ENCODE measurements around the gene SUPT3H.
A peak's percentile ranks its signal among the peaks of the same experiment; 100 is the strongest.

The SUPT3H gene

DNA sequence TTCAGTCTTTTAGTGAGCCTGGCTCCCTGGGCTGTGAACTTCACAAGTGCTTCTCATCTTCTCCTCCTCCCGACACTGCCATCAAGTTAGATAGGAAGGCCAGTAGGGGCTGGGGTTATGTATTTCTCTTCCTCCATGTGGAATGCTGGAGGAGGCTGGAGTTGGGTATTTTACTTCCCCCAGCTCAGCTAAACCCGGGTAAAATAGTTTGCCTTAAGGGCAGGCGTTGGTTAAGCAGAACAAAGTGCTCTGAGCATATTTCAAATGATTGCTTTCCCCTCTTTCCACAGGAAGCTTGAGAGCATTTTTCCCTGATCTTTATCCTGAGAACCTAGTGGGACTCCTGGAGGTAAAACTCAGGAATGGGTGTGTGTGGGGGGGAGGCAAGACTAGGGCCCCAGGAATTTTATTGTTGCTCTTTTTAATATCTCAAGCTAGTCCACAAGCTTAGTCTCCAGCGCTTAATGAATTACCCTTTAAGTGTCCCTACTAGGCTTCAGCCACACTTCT is 16.9 kb upstream of the SUPT3H start:
- Histone ChIP-seq H3K27ac (ENCODE audit: insufficient read depth, low read depth, low read length, poor library complexity, severe bottlenecking) (no peak overlapping the region), H3K27me3 (ENCODE audit: control insufficient read depth, insufficient read depth, low read length, poor library complexity, severe bottlenecking) (no peaks in the 10 kb centered on the region), H3K4me1 (ENCODE audit: control insufficient read depth, insufficient read depth, low read length) (no peaks in the 10 kb centered on the region), H3K4me3 (ENCODE audit: insufficient read depth, low read depth, low read length) (no peak overlapping the region), H3K36me3 (ENCODE audit: control insufficient read depth, insufficient read depth, low read length) (no peaks in the 10 kb centered on the region), H3K9me3 (ENCODE audit: control insufficient read depth, low read length) (no peaks in the 10 kb centered on the region)
- WGBS, 2 experiments, result 92 to 97% methylated on average over 3 of the region's 4 CpGs

DNA sequence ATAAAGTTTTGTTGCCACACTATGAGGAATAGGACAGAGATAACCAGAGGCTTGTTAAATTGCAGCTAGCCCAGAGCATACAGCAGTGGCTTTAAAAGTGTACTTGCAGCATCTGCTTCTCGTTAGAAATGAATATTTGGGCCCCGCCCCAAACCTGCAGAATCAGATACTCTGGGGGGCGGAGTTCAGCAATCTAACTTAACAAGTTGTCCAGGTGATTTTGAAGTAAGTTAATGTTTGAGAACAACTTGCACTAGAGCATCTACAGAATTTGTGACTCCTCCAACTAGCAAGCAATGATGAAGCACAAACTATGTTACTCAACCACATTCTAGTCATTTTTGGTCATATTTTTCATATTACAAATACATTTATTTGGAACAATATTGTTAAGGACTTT is 10.6 kb upstream of the SUPT3H start:
- 69 to 81% methylated on average over 3 of the region's 3 CpGs for WGBS, 2 experiments
- Histone ChIP-seq H3K27ac (ENCODE audit: insufficient read depth, low read depth, low read length, poor library complexity, severe bottlenecking) (no peak overlapping the region), H3K36me3 (ENCODE audit: control insufficient read depth, insufficient read depth, low read length) (no peaks in the 10 kb centered on the region), H3K4me3 (ENCODE audit: insufficient read depth, low read depth, low read length) (no peak overlapping the region), H3K4me1 (ENCODE audit: control insufficient read depth, insufficient read depth, low read length) (no peaks in the 10 kb centered on the region), H3K9me3 (ENCODE audit: control insufficient read depth, low read length) (no peaks in the 10 kb centered on the region), H3K27me3 (ENCODE audit: control insufficient read depth, insufficient read depth, low read length, poor library complexity, severe bottlenecking) (no peaks in the 10 kb centered on the region)

DNA sequence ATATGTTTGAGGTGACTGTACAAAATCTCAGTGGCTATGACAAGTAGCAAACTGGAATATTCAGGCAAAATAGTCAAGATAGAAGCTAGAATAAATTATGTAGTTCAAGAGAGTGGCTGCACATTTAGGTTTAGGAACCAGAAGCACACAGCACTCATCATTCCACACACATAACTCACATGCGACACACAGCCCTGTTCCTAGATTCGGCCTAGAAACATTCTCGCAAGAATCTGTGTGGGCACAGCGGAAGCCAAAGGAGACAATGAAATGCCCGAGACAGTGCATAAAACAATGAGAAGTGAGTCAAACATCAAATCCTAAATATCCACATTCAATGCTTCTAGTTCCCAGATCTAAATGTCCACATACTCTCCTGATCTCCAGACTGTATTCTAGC is 9.5 kb upstream of the SUPT3H start:
- Histone ChIP-seq H3K27me3 (ENCODE audit: control insufficient read depth, insufficient read depth, low read length, poor library complexity, severe bottlenecking) (no peaks in the 10 kb centered on the region), H3K4me1 (ENCODE audit: control insufficient read depth, insufficient read depth, low read length) (no peaks in the 10 kb centered on the region), H3K36me3 (ENCODE audit: control insufficient read depth, insufficient read depth, low read length) (no peaks in the 10 kb centered on the region), H3K4me3 (ENCODE audit: insufficient read depth, low read depth, low read length) (no peak overlapping the region), H3K9me3 (ENCODE audit: control insufficient read depth, low read length) (no peaks in the 10 kb centered on the region), H3K27ac (ENCODE audit: insufficient read depth, low read depth, low read length, poor library complexity, severe bottlenecking) (no peak overlapping the region)
- 91 to 94% methylated on average over 5 of the region's 5 CpGs for WGBS, 2 experiments

DNA sequence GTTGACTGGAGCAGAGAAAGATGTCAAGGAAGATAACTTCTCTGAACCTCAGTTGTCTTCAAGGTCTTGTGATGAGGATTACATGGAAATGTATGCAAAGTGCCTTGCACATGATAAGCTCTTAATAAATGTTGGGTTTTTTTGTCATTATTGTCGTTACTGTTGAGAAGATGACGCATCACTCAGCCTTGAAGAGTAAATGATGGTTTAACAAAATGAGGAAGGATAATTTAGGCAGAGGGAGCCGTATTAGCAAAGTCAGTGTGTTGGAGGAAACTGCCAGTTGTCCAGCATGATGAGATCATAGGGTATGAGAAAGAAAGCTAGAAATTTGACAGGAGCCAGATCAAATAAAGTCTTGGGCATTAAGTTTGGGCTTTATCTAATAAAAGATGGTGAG is 8.8 kb upstream of the SUPT3H start:
- Histone ChIP-seq H3K9me3 (ENCODE audit: control insufficient read depth, low read length) (no peaks in the 10 kb centered on the region), H3K36me3 (ENCODE audit: control insufficient read depth, insufficient read depth, low read length) (no peaks in the 10 kb centered on the region), H3K4me1 (ENCODE audit: control insufficient read depth, insufficient read depth, low read length) (no peaks in the 10 kb centered on the region), H3K4me3 (ENCODE audit: insufficient read depth, low read depth, low read length) (no peak overlapping the region), H3K27me3 (ENCODE audit: control insufficient read depth, insufficient read depth, low read length, poor library complexity, severe bottlenecking) (no peaks in the 10 kb centered on the region), H3K27ac (ENCODE audit: insufficient read depth, low read depth, low read length, poor library complexity, severe bottlenecking) (no peak overlapping the region)
- 93 to 94% methylated on average over 3 of the region's 3 CpGs for WGBS, 2 experiments

DNA sequence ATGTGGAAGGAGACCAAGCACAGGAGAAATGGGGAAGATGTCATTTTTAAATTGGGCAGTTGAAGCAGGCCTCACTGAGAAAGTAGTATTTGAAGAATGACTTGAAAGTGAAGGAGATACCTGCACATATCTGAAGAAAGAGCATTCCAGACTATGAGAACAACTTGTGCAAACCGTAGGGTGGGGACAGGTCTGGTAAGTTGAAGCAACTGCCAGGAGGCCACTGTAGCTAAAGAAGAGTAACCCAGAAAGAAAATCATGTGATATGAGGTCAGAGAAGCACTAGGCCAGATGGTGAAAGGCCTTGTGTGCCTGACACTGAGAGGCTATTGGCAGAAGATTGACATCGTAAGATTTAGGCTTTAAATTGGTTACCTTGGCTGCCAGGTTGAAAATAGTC is 4.7 kb upstream of the SUPT3H start:
- Histone ChIP-seq H3K27me3 (ENCODE audit: control insufficient read depth, insufficient read depth, low read length, poor library complexity, severe bottlenecking) (no peaks in the 10 kb centered on the region), H3K4me1 (ENCODE audit: control insufficient read depth, insufficient read depth, low read length) (no peaks in the 10 kb centered on the region), H3K4me3 (ENCODE audit: insufficient read depth, low read depth, low read length) (no peak overlapping the region), H3K36me3 (ENCODE audit: control insufficient read depth, insufficient read depth, low read length) (no peaks in the 10 kb centered on the region), H3K27ac (ENCODE audit: insufficient read depth, low read depth, low read length, poor library complexity, severe bottlenecking) (no peak overlapping the region), H3K9me3 (ENCODE audit: control insufficient read depth, low read length) (no peaks in the 10 kb centered on the region)
- 91 to 94% methylated on average over 2 of the region's 2 CpGs for WGBS, 2 experiments

DNA sequence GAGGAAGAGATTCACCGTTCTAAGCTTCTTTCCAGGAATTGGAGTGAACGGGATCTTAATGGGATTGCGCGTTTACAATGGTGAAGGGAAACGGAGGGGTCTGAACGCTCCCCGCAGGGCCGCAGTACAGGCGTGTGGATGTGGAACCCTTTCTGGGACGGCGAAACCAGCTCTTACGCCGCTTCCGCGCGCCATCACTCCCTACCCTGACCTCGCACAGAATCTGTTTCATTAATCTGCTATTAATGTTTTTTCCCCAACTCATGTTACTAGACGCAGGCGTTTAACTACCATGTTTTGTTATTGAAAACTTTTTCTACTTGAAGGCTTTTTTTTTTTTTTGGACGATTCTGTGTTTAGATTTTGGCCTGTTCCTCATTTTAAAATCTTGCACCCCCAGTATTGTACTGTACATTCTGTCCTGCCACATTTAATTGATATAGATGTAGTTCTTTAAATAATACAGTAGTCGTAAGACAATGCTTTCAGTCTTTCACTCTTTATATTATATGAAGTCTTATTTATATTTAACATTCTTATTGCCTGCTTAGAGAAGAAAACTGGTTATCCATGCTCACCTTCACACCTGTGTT is 696 bp upstream of the SUPT3H start:
- peak overlapping the region; percentile 71 for H3K4me3 ChIP-seq (ENCODE audit: insufficient read depth, low read depth, low read length)
- WGBS, 2 experiments, result 6% methylated on average over 16 to 19 of the region's 21 CpGs

DNA sequence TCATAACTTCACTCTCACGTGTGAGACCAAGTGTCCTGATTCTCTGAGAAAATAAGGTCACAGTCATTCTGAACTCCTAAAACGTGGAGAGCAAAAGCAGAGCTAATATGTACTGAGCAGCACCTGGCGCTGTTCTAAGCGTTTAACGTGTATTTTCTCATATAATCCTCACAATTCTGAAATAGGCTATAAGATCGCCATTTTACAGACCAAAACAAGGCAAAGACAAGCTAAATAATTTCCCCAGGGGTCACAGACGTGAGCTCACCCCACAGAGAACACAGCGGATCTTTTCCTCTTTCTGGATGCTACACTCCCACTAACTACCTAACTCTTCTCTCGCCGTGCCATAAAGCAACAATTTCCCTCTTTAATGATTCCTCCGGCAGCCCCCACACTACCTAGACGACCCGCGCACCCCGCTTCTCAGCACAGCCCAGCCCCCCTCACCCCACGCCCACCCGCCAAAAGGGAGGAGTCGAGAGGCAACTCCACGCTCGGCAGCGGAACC is 636 bp downstream of the SUPT3H start:
- no peaks in the 10 kb centered on the region for H3K27me3 ChIP-seq (ENCODE audit: control insufficient read depth, insufficient read depth, low read length, poor library complexity, severe bottlenecking)
- no peaks in the 10 kb centered on the region for H3K36me3 ChIP-seq (ENCODE audit: control insufficient read depth, insufficient read depth, low read length)
- peaks cover 5% of the 10 kb centered on the region for H3K4me1 ChIP-seq (ENCODE audit: control insufficient read depth, insufficient read depth, low read length)
- H3K27ac ChIP-seq (ENCODE audit: insufficient read depth, low read depth, low read length, poor library complexity, severe bottlenecking), result peak overlapping the region; percentile 97
- peak overlapping the region; percentile 71 for H3K4me3 ChIP-seq (ENCODE audit: insufficient read depth, low read depth, low read length)
- WGBS, 2 experiments, result 0 to 1% methylated on average over 21 of the region's 21 CpGs
- H3K9me3 ChIP-seq (ENCODE audit: control insufficient read depth, low read length), result no peaks in the 10 kb centered on the region

More for the DNA sequence above, 696 bp upstream of the SUPT3H start:
- Histone ChIP-seq H3K27ac (ENCODE audit: insufficient read depth, low read depth, low read length, poor library complexity, severe bottlenecking) (peak overlapping the region; percentile 97), H3K36me3 (ENCODE audit: control insufficient read depth, insufficient read depth, low read length) (no peaks in the 10 kb centered on the region), H3K4me1 (ENCODE audit: control insufficient read depth, insufficient read depth, low read length) (peaks cover 5% of the 10 kb centered on the region), H3K9me3 (ENCODE audit: control insufficient read depth, low read length) (no peaks in the 10 kb centered on the region), H3K27me3 (ENCODE audit: control insufficient read depth, insufficient read depth, low read length, poor library complexity, severe bottlenecking) (no peaks in the 10 kb centered on the region)

DNA sequence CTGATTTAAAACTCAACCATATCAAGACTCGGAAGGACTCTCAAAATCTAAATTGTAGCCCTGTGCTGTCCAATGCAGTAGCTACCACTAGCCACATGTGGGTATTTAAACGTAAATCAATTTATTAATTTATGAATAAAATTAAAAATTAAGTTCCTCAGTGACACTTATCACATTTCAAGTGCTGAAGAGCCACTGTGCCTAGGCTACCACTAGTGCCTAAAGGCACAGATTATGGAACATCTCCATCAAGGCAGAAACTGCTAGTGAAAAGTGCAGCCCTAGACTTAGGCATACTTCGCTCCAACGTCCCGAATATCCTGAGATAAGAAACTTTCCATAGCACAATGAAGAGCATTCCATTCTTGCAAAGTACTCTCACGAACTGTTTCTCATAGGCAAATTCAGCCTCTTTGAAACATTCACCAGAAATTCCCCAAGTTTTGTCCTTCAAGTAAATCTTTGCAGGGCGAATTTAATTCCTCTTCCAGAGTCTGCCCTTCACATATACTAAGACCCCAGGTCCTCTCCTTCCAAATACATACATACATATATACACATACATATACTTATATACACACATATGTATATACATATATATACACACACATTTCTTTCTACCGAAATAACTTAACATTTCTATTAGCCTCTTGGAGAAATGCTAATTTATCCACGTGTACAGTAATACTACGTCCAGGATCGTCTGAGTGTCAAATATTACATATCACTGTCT is 1.3 kb downstream of the SUPT3H start:
- Histone ChIP-seq H3K4me3 (ENCODE audit: insufficient read depth, low read depth, low read length) (peak overlapping the region; percentile 71), H3K4me1 (ENCODE audit: control insufficient read depth, insufficient read depth, low read length) (peaks cover 5% of the 10 kb centered on the region), H3K27ac (ENCODE audit: insufficient read depth, low read depth, low read length, poor library complexity, severe bottlenecking) (no peak overlapping the region), H3K27me3 (ENCODE audit: control insufficient read depth, insufficient read depth, low read length, poor library complexity, severe bottlenecking) (no peaks in the 10 kb centered on the region), H3K36me3 (ENCODE audit: control insufficient read depth, insufficient read depth, low read length) (no peaks in the 10 kb centered on the region), H3K9me3 (ENCODE audit: control insufficient read depth, low read length) (no peaks in the 10 kb centered on the region)
- 37 to 49% methylated on average over 10 to 11 of the region's 11 CpGs for WGBS, 2 experiments

DNA sequence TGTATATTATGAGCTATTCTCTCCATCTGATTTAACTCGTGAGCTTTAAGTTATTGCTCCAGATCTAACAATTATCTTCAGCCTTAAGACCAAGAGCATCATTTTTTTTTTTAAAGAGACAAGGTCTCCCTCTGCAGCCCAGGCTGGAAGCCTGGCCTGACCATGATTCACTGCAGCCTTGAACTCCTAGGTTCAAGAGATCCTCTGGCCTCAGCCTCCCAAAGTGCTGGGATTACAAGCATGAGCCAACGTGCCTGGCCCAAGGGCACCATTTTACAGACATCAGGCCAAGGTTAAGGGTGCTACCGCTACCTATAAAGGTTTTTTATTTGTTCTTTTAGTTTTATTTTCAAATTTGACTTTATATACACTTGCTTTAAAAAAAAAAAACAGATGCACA is 2.3 kb downstream of the SUPT3H start:
- H3K36me3 ChIP-seq (ENCODE audit: control insufficient read depth, insufficient read depth, low read length), result no peaks in the 10 kb centered on the region
- 84 to 96% methylated on average over 3 of the region's 3 CpGs for WGBS, 2 experiments
- peaks cover 5% of the 10 kb centered on the region for H3K4me1 ChIP-seq (ENCODE audit: control insufficient read depth, insufficient read depth, low read length)
- H3K27ac ChIP-seq (ENCODE audit: insufficient read depth, low read depth, low read length, poor library complexity, severe bottlenecking), result no peak overlapping the region
- no peak overlapping the region for H3K4me3 ChIP-seq (ENCODE audit: insufficient read depth, low read depth, low read length)
- no peaks in the 10 kb centered on the region for H3K9me3 ChIP-seq (ENCODE audit: control insufficient read depth, low read length)
- H3K27me3 ChIP-seq (ENCODE audit: control insufficient read depth, insufficient read depth, low read length, poor library complexity, severe bottlenecking), result no peaks in the 10 kb centered on the region

DNA sequence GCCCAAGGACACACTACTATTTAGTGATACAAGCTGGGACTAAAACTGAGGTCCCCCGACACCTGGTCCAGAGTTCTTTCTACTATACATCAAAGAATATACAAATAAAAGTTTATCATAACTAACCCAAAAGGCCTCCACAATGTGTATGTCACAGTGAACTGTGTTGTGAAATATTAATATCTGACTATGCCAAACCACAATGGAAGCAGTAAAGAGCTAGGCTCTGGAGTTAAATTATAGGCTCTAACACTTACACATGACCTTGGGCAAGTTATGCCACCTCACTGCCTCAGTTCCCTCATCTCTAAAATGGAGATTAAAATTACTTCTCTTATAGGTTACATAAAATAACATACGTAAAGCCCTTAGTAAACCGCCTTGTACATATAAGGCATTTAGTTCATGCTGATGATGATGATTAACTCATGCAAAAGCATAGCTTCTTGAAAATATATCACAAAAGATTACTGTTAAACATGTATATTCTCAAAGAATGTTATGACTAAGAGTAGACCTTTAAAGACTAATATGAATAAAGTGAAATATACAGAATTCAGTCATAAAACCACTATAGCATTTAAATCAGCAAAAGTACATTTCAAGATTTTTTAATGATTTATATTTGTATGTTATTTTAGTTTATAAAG is 5.7 kb downstream of the SUPT3H start:
- Histone ChIP-seq H3K27me3 (ENCODE audit: control insufficient read depth, insufficient read depth, low read length, poor library complexity, severe bottlenecking) (no peaks in the 10 kb centered on the region), H3K4me3 (ENCODE audit: insufficient read depth, low read depth, low read length) (no peak overlapping the region), H3K9me3 (ENCODE audit: control insufficient read depth, low read length) (no peaks in the 10 kb centered on the region), H3K4me1 (ENCODE audit: control insufficient read depth, insufficient read depth, low read length) (peaks cover 5% of the 10 kb centered on the region), H3K27ac (ENCODE audit: insufficient read depth, low read depth, low read length, poor library complexity, severe bottlenecking) (no peak overlapping the region), H3K36me3 (ENCODE audit: control insufficient read depth, insufficient read depth, low read length) (no peaks in the 10 kb centered on the region)
- 89% methylated on average over 3 of the region's 3 CpGs; no CpG with 5 or more reads in 1 of the 2 experiments for WGBS, 2 experiments
